Glutamatergic neuron (in vitro differentiated cells): ENCODE results near the gene HIRA. TPM values are rescaled to one million over a fixed set of nuclear protein-coding genes. Genes with fewer than 3 reads are reported as not detected.

ENCODE experiments used
- DNase-seq: peaks from one replicate; pipeline ENCODE4 v3.0.0; 2022
- H3K27ac Mint-ChIP-seq: one replicate; pipeline ENCODE4 v1.8.0; 2020; ENCODE audit warnings: mild to moderate bottlenecking, mixed read lengths, inconsistent platforms; ENCODE audit not compliant: unreplicated experiment
- H3K27me3 Mint-ChIP-seq: one replicate; pipeline ENCODE4 v1.8.0; 2020; ENCODE audit warnings: mild to moderate bottlenecking, moderate library complexity, mixed read lengths, inconsistent platforms; ENCODE audit not compliant: unreplicated experiment
- H3K36me3 Mint-ChIP-seq: one replicate; pipeline ENCODE4 v1.8.0; 2020; ENCODE audit warnings: mild to moderate bottlenecking, mixed read lengths, inconsistent platforms; ENCODE audit not compliant: unreplicated experiment
- H3K4me1 Mint-ChIP-seq: one replicate; pipeline ENCODE4 v1.8.0; 2020; ENCODE audit warnings: mild to moderate bottlenecking, low read depth, mixed read lengths, inconsistent platforms; ENCODE audit not compliant: unreplicated experiment
- H3K4me3 Mint-ChIP-seq: one replicate; pipeline ENCODE4 v1.8.0; 2020; ENCODE audit warnings: mild to moderate bottlenecking, mixed read lengths, inconsistent platforms; ENCODE audit not compliant: unreplicated experiment
- H3K9me3 Mint-ChIP-seq: one replicate; pipeline ENCODE4 v1.8.0; 2020; ENCODE audit warnings: mild to moderate bottlenecking, moderate library complexity, mixed read lengths, inconsistent platforms; ENCODE audit not compliant: unreplicated experiment
- total RNA-seq: library from RNA; stranded (reverse); fragmentation: NEBNext Ultra II Directional; extraction: Animal tissue kit (Norgen Biotek cat#: 25700); gene quantifications from one replicate; pipeline ENCODE4 v1.2.1, GENCODE V29; 2021; ENCODE audit not compliant: unreplicated experiment
- TF ChIP-seq, protein P1 (sequence below): fragments of 200-600 bp; sonication (generic); IDR thresholded peaks from one replicate; pipeline ENCODE4 v1.5.0; 2021; ENCODE audit not compliant: partially characterized antibody, unreplicated experiment

HIRA gene
- total RNA-seq, 1 donor from 2014 or later, result 51.0 TPM

DNA sequence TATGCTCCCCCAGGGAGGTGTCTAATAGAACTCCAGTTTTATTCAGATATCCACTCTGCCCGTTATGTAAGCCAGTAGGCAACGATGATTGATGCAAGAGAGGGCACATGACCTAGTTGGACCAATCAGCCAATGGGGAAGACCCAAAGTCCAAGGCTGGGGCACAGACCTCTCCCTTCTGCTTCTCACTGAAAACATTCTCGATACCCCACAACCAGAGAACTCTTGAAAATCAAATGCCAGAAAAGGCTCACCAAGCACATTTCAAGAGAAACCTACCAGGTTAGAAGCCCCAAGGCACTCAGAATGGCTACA, 7.4 kb downstream of the HIRA start:
- Mint-ChIP-seq H3K4me1 (peaks cover 23% of the 10 kb centered on the region), H3K27ac (no peak overlapping the region), H3K4me3 (no peak overlapping the region), H3K36me3 (no peaks in the 10 kb centered on the region), H3K9me3 (peaks cover 4% of the 10 kb centered on the region), H3K27me3 (peaks cover 6% of the 10 kb centered on the region)
- no peak for DNase-seq
- TF ChIP-seq, protein P1, sequence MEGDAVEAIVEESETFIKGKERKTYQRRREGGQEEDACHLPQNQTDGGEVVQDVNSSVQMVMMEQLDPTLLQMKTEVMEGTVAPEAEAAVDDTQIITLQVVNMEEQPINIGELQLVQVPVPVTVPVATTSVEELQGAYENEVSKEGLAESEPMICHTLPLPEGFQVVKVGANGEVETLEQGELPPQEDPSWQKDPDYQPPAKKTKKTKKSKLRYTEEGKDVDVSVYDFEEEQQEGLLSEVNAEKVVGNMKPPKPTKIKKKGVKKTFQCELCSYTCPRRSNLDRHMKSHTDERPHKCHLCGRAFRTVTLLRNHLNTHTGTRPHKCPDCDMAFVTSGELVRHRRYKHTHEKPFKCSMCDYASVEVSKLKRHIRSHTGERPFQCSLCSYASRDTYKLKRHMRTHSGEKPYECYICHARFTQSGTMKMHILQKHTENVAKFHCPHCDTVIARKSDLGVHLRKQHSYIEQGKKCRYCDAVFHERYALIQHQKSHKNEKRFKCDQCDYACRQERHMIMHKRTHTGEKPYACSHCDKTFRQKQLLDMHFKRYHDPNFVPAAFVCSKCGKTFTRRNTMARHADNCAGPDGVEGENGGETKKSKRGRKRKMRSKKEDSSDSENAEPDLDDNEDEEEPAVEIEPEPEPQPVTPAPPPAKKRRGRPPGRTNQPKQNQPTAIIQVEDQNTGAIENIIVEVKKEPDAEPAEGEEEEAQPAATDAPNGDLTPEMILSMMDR, result no peak

DNA sequence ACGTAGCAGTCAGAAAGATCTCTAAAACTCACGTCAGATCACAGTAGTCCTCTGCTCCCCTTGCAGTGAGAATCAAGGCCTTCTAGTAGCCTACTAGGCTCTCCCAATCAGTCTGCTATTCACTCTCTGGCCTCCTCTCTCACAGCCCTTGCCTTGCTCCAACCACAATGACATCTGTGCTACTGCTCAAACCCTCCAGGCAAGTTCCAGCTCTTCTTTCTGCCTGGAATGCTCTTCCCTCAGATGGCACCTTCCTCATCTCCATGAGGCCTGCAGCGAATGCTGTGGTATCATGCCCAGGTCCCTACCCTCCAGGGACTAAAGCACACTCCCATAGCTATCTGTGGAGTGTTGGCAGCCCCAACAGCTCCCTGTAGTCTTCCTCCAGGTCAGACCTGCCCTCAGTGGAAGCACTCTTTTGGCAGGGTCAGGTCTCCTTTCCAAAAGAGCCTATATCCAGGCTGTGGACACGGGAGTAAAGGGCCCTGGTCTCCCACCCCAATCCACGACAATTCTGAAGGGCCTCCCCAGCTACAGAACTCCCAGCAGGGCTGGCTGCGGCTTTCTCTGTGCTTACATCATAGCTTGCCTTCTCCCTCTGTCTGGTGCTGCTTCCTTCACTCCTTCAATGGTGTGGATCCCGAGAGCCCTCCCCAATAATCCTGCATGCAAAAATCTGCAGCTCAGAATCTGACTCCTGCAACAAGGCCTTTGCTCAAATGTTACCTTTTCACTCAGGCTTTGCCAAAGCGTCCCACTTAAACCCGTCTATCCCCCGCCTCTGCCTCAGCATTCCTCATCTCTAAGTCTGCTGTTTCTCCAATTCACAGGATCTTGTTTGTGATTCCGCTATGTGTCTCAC, 8.9 kb downstream of the HIRA start:
- TF ChIP-seq, protein P1, result no peak
- peak overlapping the region; percentile 49 for H3K27ac Mint-ChIP-seq
- H3K36me3 Mint-ChIP-seq, result no peaks in the 10 kb centered on the region
- H3K4me1 Mint-ChIP-seq, result peaks cover 25% of the 10 kb centered on the region
- peaks cover 4% of the 10 kb centered on the region for H3K9me3 Mint-ChIP-seq
- no peak overlapping the region for H3K4me3 Mint-ChIP-seq
- no peak for DNase-seq
- H3K27me3 Mint-ChIP-seq, result peaks cover 6% of the 10 kb centered on the region

DNA sequence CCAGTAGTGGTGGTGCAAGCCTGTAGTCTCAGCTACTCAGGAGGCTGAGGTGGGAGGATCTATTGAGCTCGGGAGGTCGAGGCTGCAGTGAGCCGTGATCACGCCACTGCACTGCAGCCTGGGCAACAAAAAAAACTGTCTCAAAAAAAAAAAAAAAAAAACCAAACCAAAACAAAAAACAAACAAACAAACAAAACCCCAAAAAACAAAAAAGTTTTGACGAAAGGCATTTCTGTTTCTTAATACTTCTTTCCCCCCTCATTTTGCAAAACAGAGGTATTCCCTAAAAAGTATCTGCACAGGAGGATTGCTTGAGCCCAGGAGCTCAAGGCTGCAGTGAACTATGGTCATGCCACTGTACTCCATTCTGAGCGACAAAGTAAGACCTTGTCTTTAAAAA, 11.2 kb downstream of the HIRA start:
- peaks cover 25% of the 10 kb centered on the region for H3K4me1 Mint-ChIP-seq
- H3K9me3 Mint-ChIP-seq, result peaks cover 4% of the 10 kb centered on the region
- peaks cover 6% of the 10 kb centered on the region for H3K27me3 Mint-ChIP-seq
- no peak overlapping the region for H3K4me3 Mint-ChIP-seq
- H3K27ac Mint-ChIP-seq, result no peak overlapping the region
- DNase-seq, result no peak
- TF ChIP-seq, protein P1, result no peak
- no peaks in the 10 kb centered on the region for H3K36me3 Mint-ChIP-seq

DNA sequence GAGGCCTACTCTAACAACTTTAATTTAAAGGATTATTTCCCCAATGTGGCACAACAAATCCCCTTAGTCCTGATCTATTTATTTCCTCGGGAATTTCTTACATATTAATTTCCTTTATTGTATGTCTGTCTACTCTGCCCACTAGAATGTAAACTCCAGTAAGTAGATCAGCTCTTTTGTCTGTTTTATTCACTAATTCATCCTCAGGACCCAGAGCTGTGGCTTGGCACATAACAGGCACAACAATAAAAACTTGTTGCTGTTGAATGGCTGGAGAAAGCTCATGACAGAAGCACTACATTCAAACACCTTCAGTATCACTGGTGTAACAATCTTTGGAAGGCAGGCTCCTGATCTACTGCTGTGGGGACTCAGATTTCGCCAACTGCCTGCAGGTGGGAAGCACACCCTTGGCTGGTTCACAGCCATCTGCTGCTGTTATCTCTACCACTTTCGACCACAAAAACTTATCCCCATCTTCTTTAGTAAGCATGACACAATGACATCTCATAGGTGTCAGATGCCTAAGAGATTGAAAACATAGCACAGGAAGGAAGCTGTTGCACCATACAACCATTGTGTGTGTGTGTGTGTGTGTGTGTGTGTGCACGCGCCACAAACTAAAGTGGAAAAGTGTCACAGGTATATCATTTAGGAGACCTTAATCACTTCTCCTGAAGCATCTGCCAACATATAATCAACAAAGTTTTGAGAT, 11.9 kb downstream of the HIRA start:
- peaks cover 4% of the 10 kb centered on the region for H3K9me3 Mint-ChIP-seq
- no peak overlapping the region for H3K27ac Mint-ChIP-seq
- H3K36me3 Mint-ChIP-seq, result no peaks in the 10 kb centered on the region
- H3K4me3 Mint-ChIP-seq, result no peak overlapping the region
- TF ChIP-seq, protein P1, result no peak
- DNase-seq, result no peak
- peaks cover 25% of the 10 kb centered on the region for H3K4me1 Mint-ChIP-seq
- H3K27me3 Mint-ChIP-seq, result peaks cover 6% of the 10 kb centered on the region

DNA sequence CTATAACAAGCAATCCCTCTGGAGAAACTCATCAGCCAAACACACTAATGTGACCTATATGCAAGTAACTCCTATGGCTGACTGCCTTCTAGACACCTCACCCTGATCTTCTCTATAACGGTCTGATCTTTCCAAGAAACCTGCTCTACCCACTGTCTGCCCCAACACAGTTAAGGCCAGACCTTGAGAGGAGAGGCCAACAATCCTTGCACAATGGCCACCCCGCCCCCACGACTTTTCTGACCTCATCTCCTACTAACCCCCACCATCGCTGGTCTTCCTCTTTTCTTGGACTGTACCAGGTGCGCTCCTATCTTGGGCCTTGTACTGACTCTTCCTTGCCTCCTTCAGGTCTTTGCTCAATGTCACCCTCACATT, 12.5 kb downstream of the HIRA start:
- peaks cover 25% of the 10 kb centered on the region for H3K4me1 Mint-ChIP-seq
- no peak overlapping the region for H3K4me3 Mint-ChIP-seq
- H3K9me3 Mint-ChIP-seq, result peaks cover 4% of the 10 kb centered on the region
- no peak overlapping the region for H3K27ac Mint-ChIP-seq
- peaks cover 4% of the 10 kb centered on the region for H3K27me3 Mint-ChIP-seq
- no peak for DNase-seq
- H3K36me3 Mint-ChIP-seq, result no peaks in the 10 kb centered on the region
- TF ChIP-seq, protein P1, result no peak
